GM12878 (cell line): ENCODE measurements around the gene CD82. TPM values are rescaled to one million over a fixed set of nuclear protein-coding genes. Genes with fewer than 3 reads are reported as not detected.

Experiments
- ATF7 ChIP-seq: fragments of 450-650 bp; IDR thresholded peaks from 2 replicates; pipeline ENCODE4 v1.6.1; 2016; ENCODE audit warnings: low read depth, mild to moderate bottlenecking
- CEBPZ ChIP-seq: fragments of 150-350 bp; IDR thresholded peaks from 2 replicates; pipeline ENCODE4 v1.6.1; 2016; ENCODE audit warnings: low read depth, low read length
- CHD1 ChIP-seq: IDR thresholded peaks from 2 replicates; pipeline ENCODE4 v1.6.1; 2012; ENCODE audit warnings: low read depth, low read length, improper control_type of control experiment
- CREB1 ChIP-seq: IDR thresholded peaks from 2 replicates; pipeline ENCODE4 v1.6.1; 2012; ENCODE audit warnings: low read depth, mild to moderate bottlenecking, inconsistent platforms
- CREM ChIP-seq: IDR thresholded peaks from 2 replicates; pipeline ENCODE4 v1.6.1; 2014; ENCODE audit warnings: antibody characterized with exemption, low read depth
- EED ChIP-seq: sonication (generic); IDR thresholded peaks from 2 replicates; pipeline ENCODE4 v1.6.1; 2016; ENCODE audit warnings: antibody characterized with exemption, low read depth
- EGR1 ChIP-seq, 2 experiments: IDR thresholded peaks; 1 replicate in 1 of 2; 2 replicates in 1 of 2; pipeline ENCODE4 v1.6.1; 2011 to 2012; ENCODE audit warnings: low read depth in 2 of 2, low read length in 2 of 2, borderline replicate concordance in 1 of 2, mild to moderate bottlenecking in 1 of 2, moderate library complexity in 1 of 2
- KLF5 ChIP-seq: fragments of 450-650 bp; IDR thresholded peaks from 2 replicates; pipeline ENCODE4 v1.6.1; 2014; ENCODE audit warnings: mild to moderate bottlenecking; ENCODE audit not compliant: partially characterized antibody
- PRDM15 ChIP-seq: fragments of 450-650 bp; formaldehyde crosslinking; IDR thresholded peaks from 2 replicates; pipeline ENCODE4 v1.4.0; 2020; ENCODE audit warnings: mild to moderate bottlenecking, moderate library complexity
- SKIL ChIP-seq: fragments of 450-650 bp; IDR thresholded peaks from 2 replicates; pipeline ENCODE4 v1.6.1; 2017; ENCODE audit warnings: mild to moderate bottlenecking, low read depth, inconsistent platforms; ENCODE audit not compliant: poor library complexity, severe bottlenecking
- SMARCA5 ChIP-seq: fragments of 450-650 bp; IDR thresholded peaks from 2 replicates; pipeline ENCODE4 v1.6.1; 2017; ENCODE audit warnings: mild to moderate bottlenecking
- SREBF2 ChIP-seq: IDR thresholded peaks from 2 replicates; pipeline ENCODE4 v1.6.1; 2012; ENCODE audit warnings: mild to moderate bottlenecking, low read length
- TCF12 ChIP-seq: IDR thresholded peaks from 2 replicates; pipeline ENCODE4 v1.6.1; 2011; ENCODE audit warnings: low read depth, mild to moderate bottlenecking, low read length
- polyA plus RNA-seq, 11 experiments: library from polyadenylated mRNA; depleted of rRNA in 4 of 11; unstranded in 6 of 11; stranded (reverse) in 5 of 11; fragments of >200 nt; fragmentation: Nextera tagmentation in 4 of 11; fragmentation: Illumina TruSeq in 1 of 11; extraction: Ambion mirVana in 4 of 11; extraction: Trizol in 1 of 11; gene quantifications; 1 replicate in 1 of 11; 2 replicates in 10 of 11; pipeline versions ENCODE4 v1.2.1 to v1.2.3, GENCODE V29; 2011 to 2016; ENCODE audit warnings: inconsistent platforms in 2 of 11, missing spikeins in 2 of 11, low read depth in 1 of 11
- total RNA-seq, 4 experiments: library from RNA; depleted of rRNA in 3 of 4; stranded (reverse); fragments of >200 nt in 3 of 4; fragmentation: Illumina TruSeq in 1 of 4; extraction: Trizol in 1 of 4; gene quantifications; 2 replicates each; pipeline versions ENCODE4 v1.2.1 to v1.2.3, GENCODE V29; 2013 to 2021
- TF ChIP-seq, protein P1 (sequence below): IDR thresholded peaks from 2 replicates; pipeline ENCODE4 v1.6.1; 2012; ENCODE audit warnings: low read depth, low read length, improper control_type of control experiment
- TF ChIP-seq, protein P2 (sequence below): fragments of 450-650 bp; IDR thresholded peaks from 2 replicates; pipeline ENCODE4 v1.6.1; 2018; ENCODE audit warnings: borderline replicate concordance, mild to moderate bottlenecking; ENCODE audit not compliant: partially characterized antibody

The CD82 gene
- total and polyA plus RNA-seq, 10 of the 15 experiments (the other 5 are each of a cell fraction or from before 2014, with no cell fraction given), result 5.2 to 180 (median 84.7) TPM

DNA sequence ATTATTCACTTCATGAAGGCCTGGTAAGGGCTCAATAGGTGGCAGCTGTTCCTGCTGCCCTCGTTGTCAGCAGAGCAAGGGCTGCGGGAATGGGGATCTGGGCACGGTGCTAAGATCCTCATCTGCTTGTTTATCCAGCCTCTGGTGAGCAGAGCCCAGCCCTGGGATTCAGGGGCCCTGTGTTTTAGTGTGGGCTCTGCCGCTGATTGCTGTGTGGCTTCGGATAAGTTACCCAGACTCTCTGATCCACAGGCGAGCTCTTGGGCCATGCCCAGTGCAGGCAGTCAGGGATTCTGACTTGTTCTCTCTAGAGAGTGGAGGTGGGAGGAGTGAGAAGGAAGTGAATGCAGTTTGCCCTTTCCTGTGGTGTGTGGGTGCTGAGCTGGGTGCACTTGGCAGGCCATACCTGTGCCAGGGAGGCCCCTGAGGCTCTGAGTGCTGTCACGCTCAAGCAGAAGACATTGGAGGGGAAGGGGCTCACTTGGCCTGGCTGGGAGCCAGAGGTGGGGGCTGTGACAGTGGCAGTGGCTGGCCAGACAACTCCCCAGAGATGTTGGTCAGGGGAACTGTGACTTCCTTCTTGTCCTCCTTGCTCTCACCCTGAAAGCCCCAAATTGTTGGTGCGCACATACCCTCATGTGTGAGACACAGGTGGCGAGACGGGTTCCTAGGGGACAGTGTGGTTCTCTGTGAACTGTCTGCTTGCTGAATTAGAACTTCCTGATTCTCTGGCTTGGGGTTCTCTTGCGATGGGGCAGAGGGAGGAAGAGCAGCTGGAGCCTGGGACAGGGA, 43.7 kb downstream of the CD82 start (continued):
- TF ChIP-seq PRDM15 (no peak), KLF5 (peak; percentile 66), CREB1 (0 out of 2 replicates have a peak, but pooled peaks have one; percentile 27), SREBF2 (no peak), SKIL (peak; percentile 99), CHD1 (no peak), CEBPZ (no peak), TCF12 (peak; percentile 63; the same call in 1 of the 2 replicates), ATF7 (peak; percentile 74), CREM (no peak), SMARCA5 (peak; percentile 100), EGR1 (IDR thresholded peaks at IDR 0.05; ENCODE audit: borderline replicate concordance in 1 of 2, low read depth in 2 of 2, low read length in 2 of 2) (0 out of 3 replicates have a peak, but pooled peaks of 1 of the 2 experiments have one; percentile 11), EED (peak; percentile 59)
- TF ChIP-seq, protein P1, sequence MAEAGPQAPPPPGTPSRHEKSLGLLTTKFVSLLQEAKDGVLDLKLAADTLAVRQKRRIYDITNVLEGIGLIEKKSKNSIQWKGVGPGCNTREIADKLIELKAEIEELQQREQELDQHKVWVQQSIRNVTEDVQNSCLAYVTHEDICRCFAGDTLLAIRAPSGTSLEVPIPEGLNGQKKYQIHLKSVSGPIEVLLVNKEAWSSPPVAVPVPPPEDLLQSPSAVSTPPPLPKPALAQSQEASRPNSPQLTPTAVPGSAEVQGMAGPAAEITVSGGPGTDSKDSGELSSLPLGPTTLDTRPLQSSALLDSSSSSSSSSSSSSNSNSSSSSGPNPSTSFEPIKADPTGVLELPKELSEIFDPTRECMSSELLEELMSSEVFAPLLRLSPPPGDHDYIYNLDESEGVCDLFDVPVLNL, result no peak
- TF ChIP-seq, protein P2, sequence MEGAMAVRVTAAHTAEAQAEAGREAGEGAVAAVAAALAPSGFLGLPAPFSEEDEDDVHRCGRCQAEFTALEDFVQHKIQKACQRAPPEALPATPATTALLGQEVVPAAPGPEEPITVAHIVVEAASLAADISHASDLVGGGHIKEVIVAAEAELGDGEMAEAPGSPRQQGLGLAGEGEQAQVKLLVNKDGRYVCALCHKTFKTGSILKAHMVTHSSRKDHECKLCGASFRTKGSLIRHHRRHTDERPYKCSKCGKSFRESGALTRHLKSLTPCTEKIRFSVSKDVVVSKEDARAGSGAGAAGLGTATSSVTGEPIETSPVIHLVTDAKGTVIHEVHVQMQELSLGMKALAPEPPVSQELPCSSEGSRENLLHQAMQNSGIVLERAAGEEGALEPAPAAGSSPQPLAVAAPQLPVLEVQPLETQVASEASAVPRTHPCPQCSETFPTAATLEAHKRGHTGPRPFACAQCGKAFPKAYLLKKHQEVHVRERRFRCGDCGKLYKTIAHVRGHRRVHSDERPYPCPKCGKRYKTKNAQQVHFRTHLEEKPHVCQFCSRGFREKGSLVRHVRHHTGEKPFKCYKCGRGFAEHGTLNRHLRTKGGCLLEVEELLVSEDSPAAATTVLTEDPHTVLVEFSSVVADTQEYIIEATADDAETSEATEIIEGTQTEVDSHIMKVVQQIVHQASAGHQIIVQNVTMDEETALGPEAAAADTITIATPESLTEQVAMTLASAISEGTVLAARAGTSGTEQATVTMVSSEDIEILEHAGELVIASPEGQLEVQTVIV, result peak; percentile 48
